HEK293 (cell line): ENCODE results near the gene SNRPD2.

Experiments
- FEZF1 ChIP-seq: fragments of 450-650 bp; formaldehyde crosslinking; IDR thresholded peaks from 2 replicates; pipeline ENCODE4 v1.5.1; 2016; ENCODE audit warnings: missing biosample characterization, missing genetic modification characterization
- GLIS1 ChIP-seq: fragments of 450-650 bp; formaldehyde crosslinking; IDR thresholded peaks from 2 replicates; pipeline ENCODE4 v1.5.1; 2016; ENCODE audit warnings: missing biosample characterization, missing genetic modification characterization
- GLIS2 ChIP-seq: fragments of 450-650 bp; formaldehyde crosslinking; IDR thresholded peaks from 2 replicates; pipeline ENCODE4 v1.5.1; 2016; ENCODE audit warnings: missing biosample characterization, missing genetic modification characterization
- HOXD13 ChIP-seq: sonication (generic); formaldehyde crosslinking; IDR thresholded peaks from 2 replicates; pipeline ENCODE4 v1.8.0; 2022; ENCODE audit warnings: missing genetic modification reagents, borderline replicate concordance
- KLF16 ChIP-seq: fragments of 450-650 bp; formaldehyde crosslinking; IDR thresholded peaks from 2 replicates; pipeline ENCODE4 v1.5.1; 2017; ENCODE audit warnings: missing biosample characterization, missing genetic modification characterization
- RBAK ChIP-seq: fragments of 450-650 bp; formaldehyde crosslinking; IDR thresholded peaks from 2 replicates; pipeline ENCODE4 v1.5.1; 2016; ENCODE audit warnings: missing biosample characterization, missing genetic modification characterization
- ZFP3 ChIP-seq: fragments of 450-650 bp; formaldehyde crosslinking; IDR thresholded peaks from 2 replicates; pipeline ENCODE4 v1.5.1; 2016; ENCODE audit warnings: low read depth, missing biosample characterization, missing genetic modification characterization
- ZFP37 ChIP-seq: fragments of 450-650 bp; formaldehyde crosslinking; IDR thresholded peaks from 2 replicates; pipeline ENCODE4 v1.5.1; 2016; ENCODE audit warnings: missing biosample characterization, missing genetic modification characterization
- ZFP69B ChIP-seq: fragments of 450-650 bp; formaldehyde crosslinking; IDR thresholded peaks from 2 replicates; pipeline ENCODE4 v1.5.1; 2016; ENCODE audit warnings: missing biosample characterization, missing genetic modification characterization
- ZNF10 ChIP-seq: fragments of 450-650 bp; formaldehyde crosslinking; IDR thresholded peaks from 2 replicates; pipeline ENCODE4 v1.5.1; 2017; ENCODE audit warnings: missing biosample characterization, missing genetic modification characterization
- ZNF155 ChIP-seq: fragments of 450-650 bp; formaldehyde crosslinking; IDR thresholded peaks from 2 replicates; pipeline ENCODE4 v1.5.1; 2016; ENCODE audit warnings: missing biosample characterization, missing genetic modification characterization
- ZNF239 ChIP-seq: fragments of 450-650 bp; formaldehyde crosslinking; IDR thresholded peaks from 2 replicates; pipeline ENCODE4 v1.5.1; 2016; ENCODE audit warnings: missing biosample characterization, missing genetic modification characterization
- ZNF350 ChIP-seq: fragments of 450-650 bp; formaldehyde crosslinking; IDR thresholded peaks from 2 replicates; pipeline ENCODE4 v1.5.0; 2017; ENCODE audit warnings: missing biosample characterization, mild to moderate bottlenecking, missing genetic modification characterization
- ZNF394 ChIP-seq: fragments of 450-650 bp; formaldehyde crosslinking; IDR thresholded peaks from 2 replicates; pipeline ENCODE4 v1.5.1; 2016; ENCODE audit warnings: missing biosample characterization, missing genetic modification characterization, mild to moderate bottlenecking, moderate library complexity, borderline replicate concordance
- ZNF426 ChIP-seq: fragments of 450-650 bp; formaldehyde crosslinking; IDR thresholded peaks from 2 replicates; pipeline ENCODE4 v1.5.1; 2017; ENCODE audit warnings: missing biosample characterization, missing genetic modification characterization, mild to moderate bottlenecking, inconsistent platforms, moderate library complexity
- ZNF433 ChIP-seq: fragments of 450-650 bp; formaldehyde crosslinking; IDR thresholded peaks from 2 replicates; pipeline ENCODE4 v1.5.1; 2016; ENCODE audit warnings: missing biosample characterization, missing genetic modification characterization, low read depth
- ZNF48 ChIP-seq: fragments of 450-650 bp; formaldehyde crosslinking; IDR thresholded peaks from 2 replicates; pipeline ENCODE4 v1.5.1; 2016; ENCODE audit warnings: missing biosample characterization, missing genetic modification characterization
- ZNF529 ChIP-seq: fragments of 450-650 bp; formaldehyde crosslinking; IDR thresholded peaks from 2 replicates; pipeline ENCODE4 v1.5.1; 2017; ENCODE audit warnings: missing genetic modification characterization, missing biosample characterization; ENCODE audit not compliant: insufficient replicate concordance
- ZNF555 ChIP-seq: fragments of 450-650 bp; formaldehyde crosslinking; conservative IDR thresholded peaks from 2 replicates; pipeline ENCODE4 v1.5.1; 2017; ENCODE audit warnings: missing biosample characterization, mild to moderate bottlenecking, missing genetic modification characterization, inconsistent platforms
- ZNF571 ChIP-seq: fragments of 450-650 bp; formaldehyde crosslinking; IDR thresholded peaks from 2 replicates; pipeline ENCODE4 v1.5.0; 2017; ENCODE audit warnings: missing biosample characterization, missing genetic modification characterization
- ZNF624 ChIP-seq: fragments of 450-650 bp; formaldehyde crosslinking; IDR thresholded peaks from 2 replicates; pipeline ENCODE4 v1.5.1; 2017; ENCODE audit warnings: missing biosample characterization, missing genetic modification characterization
- ZNF677 ChIP-seq: fragments of 450-650 bp; IDR thresholded peaks from 2 replicates; pipeline ENCODE4 v1.5.0; 2018; ENCODE audit warnings: missing biosample characterization, mild to moderate bottlenecking, missing genetic modification characterization, moderate library complexity
- ZNF707 ChIP-seq: fragments of 450-650 bp; formaldehyde crosslinking; IDR thresholded peaks from 2 replicates; pipeline ENCODE4 v1.5.1; 2016; ENCODE audit warnings: missing biosample characterization, missing genetic modification characterization
- ZNF76 ChIP-seq: fragments of 450-650 bp; formaldehyde crosslinking; IDR thresholded peaks from 2 replicates; pipeline ENCODE4; 2016; ENCODE audit warnings: low read depth, missing biosample characterization, missing genetic modification characterization, borderline replicate concordance
- ZNF791 ChIP-seq: fragments of 450-650 bp; formaldehyde crosslinking; IDR thresholded peaks from 2 replicates; pipeline ENCODE4 v1.5.1; 2016; ENCODE audit warnings: missing biosample characterization, missing genetic modification characterization
- TF ChIP-seq, protein P1 (sequence below): fragments of 450-650 bp; formaldehyde crosslinking; IDR thresholded peaks from 2 replicates; pipeline ENCODE4 v1.5.1; 2016; ENCODE audit warnings: missing biosample characterization, missing genetic modification characterization
- TF ChIP-seq, protein P2 (sequence below): fragments of 450-650 bp; formaldehyde crosslinking; IDR thresholded peaks from 2 replicates; pipeline ENCODE4 v1.5.1; 2016; ENCODE audit warnings: missing biosample characterization, missing genetic modification characterization
- TF ChIP-seq, protein P3 (sequence below): fragments of 450-650 bp; formaldehyde crosslinking; conservative IDR thresholded peaks from 2 replicates; pipeline ENCODE4 v1.5.1; 2016; ENCODE audit warnings: low read depth, missing biosample characterization, missing genetic modification characterization
- TF ChIP-seq, protein P4 (sequence below): fragments of 450-650 bp; formaldehyde crosslinking; IDR thresholded peaks from 2 replicates; pipeline ENCODE4 v1.5.1; 2016; ENCODE audit warnings: missing biosample characterization, missing genetic modification characterization
- TF ChIP-seq, protein P5 (sequence below): fragments of 450-650 bp; formaldehyde crosslinking; IDR thresholded peaks from 2 replicates; pipeline ENCODE4 v1.5.1; 2016; ENCODE audit warnings: missing biosample characterization, missing genetic modification characterization

SNRPD2 gene

DNA sequence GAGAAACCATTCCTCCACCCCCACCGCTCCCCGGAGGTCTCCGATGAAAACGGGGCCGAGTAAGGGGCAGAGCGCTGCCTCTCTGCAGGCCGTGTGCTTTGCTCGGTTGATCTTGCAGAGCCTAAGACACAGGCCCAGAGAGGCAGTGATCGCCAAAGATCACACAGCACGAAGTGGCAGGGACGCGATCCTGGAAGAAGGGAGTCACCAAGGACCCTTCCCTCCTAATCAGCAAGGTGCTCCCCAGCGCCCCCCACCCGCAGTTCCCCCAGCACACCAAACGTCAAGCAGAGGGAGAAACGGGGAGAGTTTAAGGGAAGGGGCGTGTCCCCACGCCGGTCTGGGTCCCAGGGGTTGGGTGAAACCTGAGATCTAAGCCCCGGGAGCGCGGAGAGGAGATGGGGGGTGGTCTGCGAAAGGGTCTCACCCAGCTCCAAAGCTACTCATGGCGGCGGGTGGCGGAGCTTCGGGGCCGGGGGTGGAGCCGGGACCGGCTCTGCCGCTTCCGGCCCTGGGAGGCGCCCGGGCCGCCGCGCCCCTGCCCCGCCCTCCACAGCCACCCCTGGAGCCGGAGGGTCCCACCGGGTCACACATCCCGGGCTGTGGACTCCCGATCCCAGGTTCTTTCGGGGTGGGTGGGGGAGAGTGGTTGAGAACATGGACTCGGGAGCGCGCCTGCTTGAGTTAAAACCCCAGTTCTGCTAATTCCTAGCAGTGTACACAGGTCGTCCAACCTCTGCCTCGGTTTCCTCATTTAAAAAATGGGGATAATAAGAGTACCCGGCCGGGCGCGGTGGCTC lies 52.6 kb downstream of the SNRPD2 start, which contains the start of gene EML2 (continued):
- TF ChIP-seq ZNF155 (tag by site-specific recombination) (no peak), ZNF529 (tag by site-specific recombination) (no peak), ZFP69B (tag by site-specific recombination) (peak; percentile 79), HOXD13 (CRISPR knock-in tag) (no peak), ZFP37 (no peak), ZNF433 (tag by site-specific recombination) (no peak), ZNF677 (tag by site-specific recombination) (no peak), ZNF555 (tag by site-specific recombination) (no peak), RBAK (no peak), ZNF394 (tag by site-specific recombination) (no peak; the same call in 1 of the 2 replicates), ZNF426 (tag by site-specific recombination) (no peak), FEZF1 (tag by site-specific recombination) (no peak), ZNF707 (tag by site-specific recombination) (no peak), ZNF571 (no peak), ZNF239 (no peak), GLIS2 (tag by site-specific recombination) (peak; percentile 84), ZFP3 (tag by site-specific recombination) (no peak), ZNF350 (tag by site-specific recombination) (no peak), ZNF624 (tag by site-specific recombination) (no peak), GLIS1 (tag by site-specific recombination) (peak; percentile 68), ZNF10 (tag by site-specific recombination) (no peak), ZNF76 (no peak), KLF16 (tag by site-specific recombination) (peak; percentile 82), ZNF791 (tag by site-specific recombination) (no peak), ZNF48 (tag by site-specific recombination) (no peak)
- TF ChIP-seq, protein P1, sequence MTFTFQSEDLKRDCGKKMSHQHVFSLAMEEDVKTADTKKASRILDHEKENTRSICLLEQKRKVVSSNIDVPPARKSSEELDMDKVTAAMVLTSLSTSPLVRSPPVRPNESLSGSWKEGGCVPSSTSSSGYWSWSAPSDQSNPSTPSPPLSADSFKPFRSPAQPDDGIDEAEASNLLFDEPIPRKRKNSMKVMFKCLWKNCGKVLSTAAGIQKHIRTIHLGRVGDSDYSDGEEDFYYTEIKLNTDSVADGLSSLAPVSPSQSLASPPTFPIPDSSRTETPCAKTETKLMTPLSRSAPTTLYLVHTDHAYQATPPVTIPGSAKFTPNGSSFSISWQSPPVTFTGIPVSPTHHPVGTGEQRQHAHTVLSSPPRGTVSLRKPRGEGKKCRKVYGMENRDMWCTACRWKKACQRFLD (tag by site-specific recombination) = no peak
- TF ChIP-seq, protein P2, sequence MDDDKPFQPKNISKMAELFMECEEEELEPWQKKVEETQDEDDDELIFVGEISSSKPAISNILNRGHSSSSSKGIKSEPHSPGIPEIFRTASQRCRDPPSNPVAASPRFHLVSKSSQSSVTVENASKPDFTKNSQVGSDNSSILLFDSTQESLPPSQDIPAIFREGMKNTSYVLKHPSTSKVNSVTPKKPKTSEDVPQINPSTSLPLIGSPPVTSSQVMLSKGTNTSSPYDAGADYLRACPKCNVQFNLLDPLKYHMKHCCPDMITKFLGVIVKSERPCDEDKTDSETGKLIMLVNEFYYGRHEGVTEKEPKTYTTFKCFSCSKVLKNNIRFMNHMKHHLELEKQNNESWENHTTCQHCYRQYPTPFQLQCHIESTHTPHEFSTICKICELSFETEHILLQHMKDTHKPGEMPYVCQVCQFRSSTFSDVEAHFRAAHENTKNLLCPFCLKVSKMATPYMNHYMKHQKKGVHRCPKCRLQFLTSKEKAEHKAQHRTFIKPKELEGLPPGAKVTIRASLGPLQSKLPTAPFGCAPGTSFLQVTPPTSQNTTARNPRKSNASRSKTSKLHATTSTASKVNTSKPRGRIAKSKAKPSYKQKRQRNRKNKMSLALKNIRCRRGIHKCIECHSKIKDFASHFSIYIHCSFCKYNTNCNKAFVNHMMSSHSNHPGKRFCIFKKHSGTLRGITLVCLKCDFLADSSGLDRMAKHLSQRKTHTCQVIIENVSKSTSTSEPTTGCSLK (tag by site-specific recombination) = no peak
- TF ChIP-seq, protein P3, sequence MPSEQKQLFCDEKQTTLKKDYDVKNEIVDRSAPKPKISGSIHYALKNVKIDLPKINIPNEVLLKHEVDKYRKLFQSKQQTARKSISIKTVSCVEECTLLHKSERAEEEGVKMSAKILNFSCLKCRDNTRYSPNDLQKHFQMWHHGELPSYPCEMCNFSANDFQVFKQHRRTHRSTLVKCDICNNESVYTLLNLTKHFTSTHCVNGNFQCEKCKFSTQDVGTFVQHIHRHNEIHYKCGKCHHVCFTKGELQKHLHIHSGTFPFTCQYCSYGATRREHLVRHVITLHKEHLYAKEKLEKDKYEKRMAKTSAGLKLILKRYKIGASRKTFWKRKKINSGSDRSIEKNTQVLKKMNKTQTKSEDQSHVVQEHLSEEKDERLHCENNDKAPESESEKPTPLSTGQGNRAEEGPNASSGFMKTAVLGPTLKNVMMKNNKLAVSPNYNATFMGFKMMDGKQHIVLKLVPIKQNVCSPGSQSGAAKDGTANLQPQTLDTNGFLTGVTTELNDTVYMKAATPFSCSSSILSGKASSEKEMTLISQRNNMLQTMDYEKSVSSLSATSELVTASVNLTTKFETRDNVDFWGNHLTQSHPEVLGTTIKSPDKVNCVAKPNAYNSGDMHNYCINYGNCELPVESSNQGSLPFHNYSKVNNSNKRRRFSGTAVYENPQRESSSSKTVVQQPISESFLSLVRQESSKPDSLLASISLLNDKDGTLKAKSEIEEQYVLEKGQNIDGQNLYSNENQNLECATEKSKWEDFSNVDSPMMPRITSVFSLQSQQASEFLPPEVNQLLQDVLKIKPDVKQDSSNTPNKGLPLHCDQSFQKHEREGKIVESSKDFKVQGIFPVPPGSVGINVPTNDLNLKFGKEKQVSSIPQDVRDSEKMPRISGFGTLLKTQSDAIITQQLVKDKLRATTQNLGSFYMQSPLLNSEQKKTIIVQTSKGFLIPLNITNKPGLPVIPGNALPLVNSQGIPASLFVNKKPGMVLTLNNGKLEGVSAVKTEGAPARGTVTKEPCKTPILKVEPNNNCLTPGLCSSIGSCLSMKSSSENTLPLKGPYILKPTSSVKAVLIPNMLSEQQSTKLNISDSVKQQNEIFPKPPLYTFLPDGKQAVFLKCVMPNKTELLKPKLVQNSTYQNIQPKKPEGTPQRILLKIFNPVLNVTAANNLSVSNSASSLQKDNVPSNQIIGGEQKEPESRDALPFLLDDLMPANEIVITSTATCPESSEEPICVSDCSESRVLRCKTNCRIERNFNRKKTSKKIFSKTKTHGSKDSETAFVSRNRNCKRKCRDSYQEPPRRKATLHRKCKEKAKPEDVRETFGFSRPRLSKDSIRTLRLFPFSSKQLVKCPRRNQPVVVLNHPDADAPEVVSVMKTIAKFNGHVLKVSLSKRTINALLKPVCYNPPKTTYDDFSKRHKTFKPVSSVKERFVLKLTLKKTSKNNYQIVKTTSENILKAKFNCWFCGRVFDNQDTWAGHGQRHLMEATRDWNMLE (tag by site-specific recombination) = no peak
- TF ChIP-seq, protein P4, sequence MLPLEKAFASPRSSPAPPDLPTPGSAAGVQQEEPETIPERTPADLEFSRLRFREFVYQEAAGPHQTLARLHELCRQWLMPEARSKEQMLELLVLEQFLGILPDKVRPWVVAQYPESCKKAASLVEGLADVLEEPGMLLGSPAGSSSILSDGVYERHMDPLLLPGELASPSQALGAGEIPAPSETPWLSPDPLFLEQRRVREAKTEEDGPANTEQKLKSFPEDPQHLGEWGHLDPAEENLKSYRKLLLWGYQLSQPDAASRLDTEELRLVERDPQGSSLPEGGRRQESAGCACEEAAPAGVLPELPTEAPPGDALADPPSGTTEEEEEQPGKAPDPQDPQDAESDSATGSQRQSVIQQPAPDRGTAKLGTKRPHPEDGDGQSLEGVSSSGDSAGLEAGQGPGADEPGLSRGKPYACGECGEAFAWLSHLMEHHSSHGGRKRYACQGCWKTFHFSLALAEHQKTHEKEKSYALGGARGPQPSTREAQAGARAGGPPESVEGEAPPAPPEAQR (tag by site-specific recombination) = no peak
- TF ChIP-seq, protein P5, sequence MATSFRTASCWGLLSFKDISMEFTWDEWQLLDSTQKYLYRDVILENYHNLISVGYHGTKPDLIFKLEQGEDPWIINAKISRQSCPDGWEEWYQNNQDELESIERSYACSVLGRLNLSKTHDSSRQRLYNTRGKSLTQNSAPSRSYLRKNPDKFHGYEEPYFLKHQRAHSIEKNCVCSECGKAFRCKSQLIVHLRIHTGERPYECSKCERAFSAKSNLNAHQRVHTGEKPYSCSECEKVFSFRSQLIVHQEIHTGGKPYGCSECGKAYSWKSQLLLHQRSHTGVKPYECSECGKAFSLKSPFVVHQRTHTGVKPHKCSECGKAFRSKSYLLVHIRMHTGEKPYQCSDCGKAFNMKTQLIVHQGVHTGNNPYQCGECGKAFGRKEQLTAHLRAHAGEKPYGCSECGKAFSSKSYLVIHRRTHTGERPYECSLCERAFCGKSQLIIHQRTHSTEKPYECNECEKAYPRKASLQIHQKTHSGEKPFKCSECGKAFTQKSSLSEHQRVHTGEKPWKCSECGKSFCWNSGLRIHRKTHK = no peak
